ENCODE data around the gene SPRR2D.

GRCh38 chr1:153030895-153031294 is 10.0 kb downstream of the SPRR2D start, which contains the start of gene SPRR1B:
- no peak for TF ChIP-seq CTCF (IDR thresholded peaks at IDR 0.05)
- no peak for TF ChIP-seq POLR2A (IDR thresholded peaks at IDR 0.05)
- no peak for TF ChIP-seq EP300 (IDR thresholded peaks at IDR 0.05)

All from ovary (tissue), 3 donors.